ENCODE results near the gene HOXB9. TPM values are rescaled to one million over a fixed set of nuclear protein-coding genes. Genes with fewer than 3 reads are reported as not detected.
A peak's percentile ranks its signal among the peaks of the same experiment; 100 is the strongest.

HOXB9 gene
- total RNA-seq, 1 experiment from 2014 or later, result not detected

- Histone ChIP-seq H2AFZ (ENCODE audit: low read length) (no peak overlapping the region), H4K20me1 (ENCODE audit: control insufficient read depth, insufficient read depth, insufficient read length) (no peaks in the 10 kb centered on the region), H3K23ac (ENCODE audit: insufficient read length, low read depth, low read length) (no peak overlapping the region), H2BK20ac (ENCODE audit: low read depth, low read length, poor library complexity, severe bottlenecking) (no peak overlapping the region), H3K27ac (ENCODE audit: insufficient read length, low read depth, low read length) (no peak overlapping the region), H2BK120ac (ENCODE audit: low read depth, low read length, poor library complexity, severe bottlenecking) (no peak overlapping the region), H2BK5ac (ENCODE audit: insufficient read length, low read length) (no peak overlapping the region), H3T11ph (ENCODE audit: low read length) (no peak overlapping the region), H4K8ac (replicated peaks; ENCODE audit: insufficient read length, low read depth, low read length) (no peak overlapping the region), H3K4ac (ENCODE audit: low read depth, low read length) (no peak overlapping the region), H3K18ac (ENCODE audit: insufficient read length, low read depth, low read length) (no peak overlapping the region), H3K9ac (ENCODE audit: extremely low read depth, insufficient read length, low read length) (no peak overlapping the region), H3K27me3 (ENCODE audit: insufficient read depth, low read length) (peaks cover 97% of the 10 kb centered on the region), H3K56ac (ENCODE audit: insufficient read length, low read depth, low read length) (no peak overlapping the region), H3K79me2 (ENCODE audit: insufficient read depth, low read length) (no peaks in the 10 kb centered on the region; the same call in 1 of the 2 replicates), H3K79me1 (ENCODE audit: insufficient read depth, low read depth, low read length, poor library complexity, severe bottlenecking) (no peaks in the 10 kb centered on the region), H3K9me3 (ENCODE audit: control insufficient read depth, low read depth, low read length) (no peaks in the 10 kb centered on the region), H4K91ac (ENCODE audit: insufficient read length, low read depth, low read length) (no peak overlapping the region), H3K14ac (ENCODE audit: insufficient read depth, low read length) (no peak overlapping the region), H3K23me2 (ENCODE audit: insufficient read length, low read depth, low read length, poor library complexity, severe bottlenecking) (no peaks in the 10 kb centered on the region), H2BK15ac (ENCODE audit: low read depth, low read length) (no peak overlapping the region), H2AK5ac (ENCODE audit: insufficient read length, low read length) (no peak overlapping the region), H3K4me1 (ENCODE audit: insufficient read depth, low read length) (no peaks in the 10 kb centered on the region; the same call in 1 of the 2 replicates), H4K5ac (ENCODE audit: insufficient read length, low read depth, low read length) (no peak overlapping the region), H2BK12ac (ENCODE audit: insufficient read length, low read depth, low read length) (no peak overlapping the region), H3K4me2 (ENCODE audit: insufficient read depth, insufficient read length, low read length) (no peak overlapping the region)
- H3K9me3 Mint-ChIP-seq, result peaks cover 4 to 17% of the 10 kb centered on the region in 2 experiments
- no peak overlapping the region for H3K4me3 Mint-ChIP-seq
- H3K27me3 Mint-ChIP-seq (ENCODE audit: low read depth), result peaks cover 100% of the 10 kb centered on the region
- WGBS (ENCODE audit: extremely low coverage, insufficient read length, low lambda C conversion rate), result no CpG with 5 or more reads among the region's 35 CpGs
- H3K36me3 Mint-ChIP-seq (ENCODE audit: insufficient read depth in 1 of 3, low read depth in 3 of 3), result peaks cover 0 to 1% (median 0%) of the 10 kb centered on the region in 3 experiments; a peak in 2 of 7 replicates
- no peak for TF ChIP-seq CTCF (conservative IDR thresholded peaks at IDR 0.05)
- peak; percentile 63 for DNase-seq
- H3K4me1 Mint-ChIP-seq, result peaks cover 2 to 8% of the 10 kb centered on the region in 2 experiments; a peak in 2 of 4 replicates
- no peak overlapping the region for H3K27ac Mint-ChIP-seq
Observed at GRCh38 chr17:48633266-48633677, 7.1 kb upstream of the HOXB9 start.

All from H9 (cell line).